NCI-H2196 treated with DMSO at 0.1 percent for 48 hours (cell line): ENCODE data around the gene ZNF511.

Experiments
- DNase-seq: peaks from one replicate; lab custom pipeline; 2025; ENCODE audit not compliant: unreplicated experiment; lab: John Stamatoyannopoulos, UW

ZNF511 gene

DNA sequence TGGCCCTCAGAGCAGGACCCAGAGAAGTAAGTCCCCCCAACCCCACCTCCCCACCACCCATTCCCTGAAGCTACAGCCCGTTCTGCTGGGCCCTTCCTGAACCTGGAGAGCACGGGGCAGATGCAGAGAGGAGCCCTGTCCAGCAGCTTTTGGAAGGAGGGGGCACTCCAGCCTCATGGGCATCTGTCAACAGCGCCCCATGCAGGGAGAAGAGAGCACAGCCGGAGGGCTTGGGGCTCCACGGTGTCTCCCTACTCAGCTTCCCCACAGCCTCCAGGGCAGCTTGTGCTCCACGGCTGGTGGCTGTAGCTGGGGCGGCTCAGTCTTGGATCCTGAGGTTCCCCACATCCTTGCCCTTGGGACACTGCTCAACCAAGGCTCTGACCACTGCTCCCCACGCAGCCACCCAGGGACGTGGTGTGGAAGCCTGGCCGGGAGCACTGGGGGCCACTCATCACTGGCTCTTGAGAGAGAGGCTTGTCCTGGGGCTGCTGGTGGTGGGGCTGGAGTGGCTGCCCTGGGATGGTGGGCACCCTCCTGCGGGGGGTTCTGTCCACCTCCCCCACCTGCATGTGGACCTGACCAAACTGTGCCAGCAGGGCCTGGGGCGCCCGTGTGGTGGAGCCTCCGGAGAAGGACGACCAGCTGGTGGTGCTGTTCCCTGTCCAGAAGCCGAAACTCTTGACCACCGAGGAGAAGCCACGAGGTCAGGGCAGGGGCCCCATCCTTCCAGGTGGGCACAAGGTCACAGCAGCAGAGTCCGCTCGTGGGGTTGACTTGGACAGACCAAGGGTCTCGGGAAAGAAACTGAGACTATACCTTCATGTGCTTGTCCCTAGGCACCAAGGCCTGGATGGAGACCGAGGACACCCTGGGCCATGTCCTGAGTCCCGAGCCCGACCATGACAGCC lies 42.9 kb downstream of the ZNF511 start:
- DNase-seq, result no peak

DNA sequence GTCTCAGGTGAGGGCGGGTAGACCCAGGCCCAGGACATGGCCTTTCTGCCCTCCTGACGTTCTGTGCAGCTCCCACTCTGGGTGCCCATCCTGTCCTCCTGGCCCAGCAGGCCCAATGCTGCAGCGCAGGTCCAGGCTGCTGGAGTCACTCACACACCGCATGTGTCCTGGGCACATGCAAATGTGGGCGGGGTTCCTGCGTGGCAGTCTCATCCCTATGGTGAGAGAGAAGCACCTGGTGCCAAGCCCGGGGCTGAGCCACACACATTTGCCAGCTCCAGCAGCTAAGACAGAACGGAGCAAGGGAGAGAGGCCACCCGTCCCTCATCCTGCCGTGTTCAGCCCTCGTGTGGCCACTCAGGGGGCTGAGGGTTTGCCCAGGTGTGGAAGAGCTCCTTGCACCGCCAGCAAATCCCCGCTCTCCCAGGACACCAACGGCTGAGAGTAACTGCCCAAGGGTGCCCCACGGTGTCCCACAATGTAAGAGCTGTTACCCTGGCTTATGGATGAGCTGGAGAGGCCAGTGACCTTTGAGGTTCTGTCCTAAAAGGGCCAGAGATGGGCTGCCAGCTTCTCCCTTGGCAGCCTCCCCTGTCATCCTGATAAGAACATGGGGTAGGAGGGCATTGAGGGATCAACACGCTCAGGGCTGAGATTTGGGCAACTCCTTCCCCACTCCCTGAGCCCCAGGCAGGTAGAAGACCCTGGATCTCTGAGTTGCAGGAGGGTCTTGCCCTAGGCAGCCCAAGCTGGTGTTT lies 44.7 kb downstream of the ZNF511 start:
- DNase-seq, result no peak

DNA sequence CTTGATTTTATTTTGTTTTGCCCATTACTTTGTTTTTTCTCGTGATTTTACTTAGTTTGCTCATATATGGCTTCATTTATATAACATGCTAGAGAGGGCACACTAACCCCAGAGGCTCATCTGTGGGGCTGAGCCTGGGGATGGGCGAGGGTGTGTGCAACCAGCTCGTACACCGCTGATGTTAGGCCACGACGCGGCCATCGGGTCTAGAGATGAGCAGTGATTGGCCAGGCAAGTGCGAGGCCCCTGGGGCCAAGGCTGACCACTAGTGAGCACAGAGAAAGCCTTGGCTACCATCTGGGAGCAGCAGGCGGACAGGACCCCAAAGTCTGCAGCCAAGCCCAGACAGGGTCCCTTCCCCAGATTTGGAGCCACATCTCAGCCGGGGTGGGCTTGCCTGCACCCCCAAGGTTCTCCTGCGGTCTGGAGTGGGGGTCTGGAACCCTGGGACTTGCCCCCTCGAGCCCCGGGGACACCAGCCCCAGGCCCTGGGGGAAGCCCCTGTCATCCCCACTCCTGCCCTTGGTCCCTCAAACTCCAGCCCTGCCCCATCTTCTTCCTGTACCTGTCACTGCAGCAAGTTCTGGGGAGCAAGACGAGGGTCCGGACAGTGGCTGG lies 45.4 kb downstream of the ZNF511 start:
- no peak for DNase-seq

DNA sequence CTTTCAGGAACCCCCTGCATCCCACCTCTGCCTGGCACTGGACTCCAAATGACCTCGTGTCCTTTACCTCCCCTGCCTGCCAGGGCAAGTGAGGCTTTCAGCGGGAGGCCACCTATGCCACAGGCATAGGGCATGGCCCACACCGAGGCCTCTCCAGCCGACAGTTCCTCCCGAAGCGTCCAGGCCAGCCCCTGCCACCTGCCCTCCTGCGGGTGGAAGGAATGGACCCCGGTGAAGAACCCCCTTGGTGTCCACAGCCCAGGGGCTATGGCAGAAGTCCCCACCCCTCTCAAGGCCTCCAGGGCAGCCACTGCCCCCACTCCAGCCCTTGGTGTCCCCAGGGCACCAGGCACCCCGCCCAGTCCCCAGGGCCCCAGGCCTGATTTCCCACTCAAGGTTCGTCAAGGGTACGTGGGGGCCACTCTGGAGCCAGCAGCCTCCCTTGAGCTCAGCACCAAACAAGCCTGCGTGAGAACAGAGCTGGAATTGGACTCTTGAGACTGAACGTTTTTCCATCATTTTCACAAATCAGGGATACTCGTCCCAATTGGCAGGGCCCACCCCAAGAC lies 46.0 kb downstream of the ZNF511 start:
- DNase-seq, result no peak

DNA sequence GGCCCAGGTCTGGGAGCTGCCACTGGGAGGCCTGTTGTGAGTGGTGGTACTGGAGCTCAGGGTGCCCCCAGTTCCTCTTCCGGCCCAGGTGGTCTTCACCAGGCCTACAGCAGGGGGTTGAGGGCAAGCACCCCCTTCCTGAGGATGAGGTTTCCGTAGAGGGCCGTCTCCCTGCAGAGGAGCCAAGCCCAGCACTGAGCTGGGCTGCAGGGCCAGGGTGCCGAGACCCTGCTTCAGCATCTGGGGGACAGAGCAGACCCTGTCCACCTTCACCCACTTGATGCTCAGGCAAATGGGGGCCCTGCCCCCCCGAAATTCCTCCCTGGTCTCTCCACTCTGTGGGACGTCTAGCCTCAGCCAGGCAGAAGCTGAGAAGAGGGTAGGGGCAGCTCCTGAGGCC lies 46.6 kb downstream of the ZNF511 start:
- DNase-seq, result no peak

GRCh38 chr10:133355991-133356390 lies 47.3 kb downstream of the ZNF511 start:
- DNase-seq, result no peak

- DNase-seq, result no peak
Measured at GRCh38 chr10:133356549-133357284, 48.0 kb downstream of the ZNF511 start.

GRCh38 chr10:133357285-133358161 lies 48.8 kb downstream of the ZNF511 start, which contains the start of gene FUOM:
Gene FUOM, minus strand, starts transcription at chr10:133358019. Its CDS starts 12 bp downstream, at chr10:133358007.
- DNase-seq, result no peak

DNA sequence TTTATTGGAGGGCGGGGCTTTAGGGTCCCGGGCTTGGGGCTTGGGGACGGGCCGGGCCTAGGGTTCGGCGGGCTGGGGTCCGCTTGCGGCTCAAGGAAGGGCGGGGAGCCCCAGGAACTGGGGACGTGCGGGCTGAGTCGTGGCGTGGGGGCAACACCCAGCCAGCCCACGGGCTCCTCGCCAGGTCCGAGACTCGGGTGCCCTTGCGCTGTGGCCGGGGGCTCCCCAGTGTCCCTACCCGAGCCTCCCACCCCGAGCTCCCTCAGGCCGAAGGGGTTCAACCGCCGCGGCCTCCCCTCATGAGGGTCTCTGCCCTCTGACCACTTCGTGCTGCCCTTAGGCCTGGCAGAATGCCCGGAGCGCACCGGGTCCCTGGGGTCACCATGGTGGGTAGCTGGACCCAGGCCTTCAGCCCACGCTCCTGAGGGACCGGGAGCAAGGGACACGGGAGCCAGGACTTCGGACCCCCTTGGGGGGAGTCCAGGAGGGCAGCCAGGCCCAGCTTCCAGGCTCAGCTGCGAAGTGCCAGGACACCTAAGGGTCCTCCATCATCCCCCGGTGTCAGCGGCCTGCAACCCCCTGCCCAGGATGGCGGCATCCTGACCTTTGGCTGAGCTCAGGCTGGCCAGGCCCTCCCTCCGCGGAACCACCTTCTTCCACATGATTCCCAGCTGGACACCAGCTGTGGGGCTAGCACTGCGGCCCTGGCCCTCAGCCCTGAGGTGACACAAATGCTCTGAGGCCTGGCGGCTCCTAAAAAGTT lies 49.6 kb downstream of the ZNF511 start:
- no peak for DNase-seq

DNA sequence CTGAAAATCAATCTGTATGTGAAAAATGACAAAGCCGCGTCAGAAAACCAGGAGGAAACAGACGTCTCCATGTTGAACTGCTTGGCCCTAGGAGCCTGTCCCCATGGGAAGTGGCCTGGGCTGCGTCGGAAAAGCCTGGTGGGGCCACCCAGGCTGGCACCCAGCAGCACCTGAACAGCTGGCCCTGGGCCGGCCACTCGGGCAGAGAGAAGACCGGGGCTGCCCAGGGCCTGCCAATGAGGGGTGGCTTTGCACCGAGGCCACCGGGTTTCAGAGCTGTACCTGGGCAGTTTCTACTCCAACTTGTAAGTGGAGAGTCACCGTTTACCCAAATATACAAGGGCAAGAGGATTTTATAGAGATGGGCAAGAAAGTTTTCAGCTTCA lies 50.2 kb downstream of the ZNF511 start:
- no peak for DNase-seq

GRCh38 chr10:133359554-133359971 lies 50.8 kb downstream of the ZNF511 start:
- no peak for DNase-seq

GRCh38 chr10:133359972-133360610 lies 51.4 kb downstream of the ZNF511 start:
- DNase-seq, result no peak

DNA sequence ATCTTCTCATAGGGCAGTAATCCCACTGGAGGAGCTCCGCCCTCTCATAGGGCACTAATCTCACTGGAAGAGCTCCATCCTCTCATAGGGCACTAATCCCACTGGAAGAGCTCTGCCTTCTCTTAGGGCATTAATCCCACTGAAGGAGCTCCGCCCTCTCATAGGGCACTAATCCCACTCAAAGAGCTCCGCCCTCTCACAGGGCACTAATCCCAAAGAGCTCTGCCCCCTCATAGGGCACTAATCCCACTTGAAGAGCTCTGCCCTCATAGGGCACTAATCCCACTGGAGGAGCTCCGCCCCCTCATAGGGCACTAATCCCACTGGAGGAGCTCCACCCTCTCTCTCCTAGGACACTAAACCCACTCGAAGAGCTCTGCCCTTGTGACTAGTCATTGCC lies 52.5 kb downstream of the ZNF511 start:
- no peak for DNase-seq

- DNase-seq, result no peak
Measured at GRCh38 chr10:133361773-133362441, 53.2 kb downstream of the ZNF511 start.
